ENCODE measurements around the gene PRKX.
A peak's percentile ranks its signal among the peaks of the same experiment; 100 is the strongest.
"Not testable (repeated sequence)": the region's sequence is repeated elsewhere in the genome, so short reads cannot be mapped to it uniquely, and the experiment has no call there.

Gene PRKX

DNA sequence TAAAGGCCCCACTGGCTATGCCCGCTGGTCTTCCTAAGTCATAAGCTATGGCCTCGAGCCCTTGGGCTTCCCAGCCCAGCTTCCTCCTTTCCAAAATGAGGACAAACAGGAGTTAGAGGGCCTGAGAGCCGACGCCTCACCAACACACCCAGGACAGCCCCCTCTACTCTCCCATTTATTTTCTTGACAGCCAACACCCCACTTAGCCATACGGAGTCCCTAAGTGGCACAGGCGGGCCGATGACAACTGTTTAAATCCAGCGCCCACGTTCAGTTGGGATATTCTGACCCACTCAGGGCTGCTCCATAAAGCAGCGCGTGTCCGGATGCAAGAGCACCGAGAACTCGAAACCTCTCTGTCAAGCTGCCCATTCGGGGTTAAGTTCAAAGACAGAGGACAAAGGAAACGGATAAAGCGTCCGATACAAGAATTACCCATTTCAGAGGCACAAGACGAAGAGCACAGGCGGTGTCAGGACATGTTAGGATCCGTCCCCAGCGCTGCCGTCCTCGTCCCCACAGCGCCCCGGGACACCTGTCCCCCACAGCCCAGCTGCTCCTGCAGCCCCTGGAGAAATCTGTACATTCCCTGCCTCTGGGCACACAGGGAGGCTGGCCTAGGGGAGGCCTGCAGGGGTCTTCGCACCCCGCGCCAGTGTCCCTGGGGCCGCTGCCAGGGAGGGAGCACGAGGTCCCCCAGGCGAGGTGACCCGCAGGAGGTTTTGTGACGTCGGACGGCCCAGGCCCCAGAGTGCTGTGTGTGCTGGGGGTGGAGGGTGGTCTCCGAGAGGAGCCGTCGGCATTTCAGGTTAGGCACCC is 1.2 kb downstream of the PRKX start:
- Histone ChIP-seq H3K9me3 (ENCODE audit: control insufficient read depth, low read length) (no peaks in the 10 kb centered on the region), H3K27me3 (ENCODE audit: control insufficient read depth, insufficient read depth, low read length, poor library complexity, severe bottlenecking) (peaks cover 36% of the 10 kb centered on the region), H3K4me3 (ENCODE audit: insufficient read depth, low read depth, low read length) (peak overlapping the region; percentile 57), H3K36me3 (ENCODE audit: control insufficient read depth, insufficient read depth, low read length) (no peaks in the 10 kb centered on the region), H3K4me1 (ENCODE audit: control insufficient read depth, insufficient read depth, low read length) (no peaks in the 10 kb centered on the region), H3K27ac (ENCODE audit: insufficient read depth, low read depth, low read length, poor library complexity, severe bottlenecking) (no peak overlapping the region)
- WGBS, 2 experiments: 2 to 3% methylated on average over 39 of the region's 39 CpGs

DNA sequence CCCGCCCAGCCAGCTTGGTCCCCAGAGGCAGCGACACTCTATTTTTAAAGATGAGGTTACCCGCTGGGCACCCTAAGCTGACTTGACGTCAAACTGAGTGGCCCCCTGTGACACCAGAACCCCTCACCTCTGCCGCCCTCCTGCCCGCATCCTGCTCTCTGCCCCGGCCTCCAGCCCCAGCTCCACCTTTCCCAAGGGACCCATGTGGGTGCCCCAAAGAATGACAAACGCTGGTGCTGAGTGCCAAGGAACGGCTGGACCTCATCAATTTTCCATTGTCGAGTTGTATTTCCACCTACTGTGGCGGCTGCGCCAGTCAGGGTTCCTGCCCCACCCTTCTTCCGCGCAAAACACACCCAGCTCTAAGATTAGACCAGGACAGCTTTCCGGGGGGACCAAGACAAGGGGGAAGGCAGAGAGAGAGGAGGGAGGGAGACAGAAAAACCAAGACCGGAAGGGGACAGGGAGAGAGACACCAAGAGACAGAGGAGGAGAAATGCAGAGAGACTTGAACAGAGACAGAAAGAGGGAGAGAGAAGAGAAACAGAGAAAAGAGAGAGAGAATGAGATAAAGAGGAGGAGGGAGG is 2.0 kb downstream of the PRKX start:
- Histone ChIP-seq H3K27me3 (ENCODE audit: control insufficient read depth, insufficient read depth, low read length, poor library complexity, severe bottlenecking) (peaks cover 36% of the 10 kb centered on the region), H3K4me3 (ENCODE audit: insufficient read depth, low read depth, low read length) (no peak overlapping the region), H3K4me1 (ENCODE audit: control insufficient read depth, insufficient read depth, low read length) (no peaks in the 10 kb centered on the region), H3K36me3 (ENCODE audit: control insufficient read depth, insufficient read depth, low read length) (no peaks in the 10 kb centered on the region), H3K27ac (ENCODE audit: insufficient read depth, low read depth, low read length, poor library complexity, severe bottlenecking) (no peak overlapping the region), H3K9me3 (ENCODE audit: control insufficient read depth, low read length) (no peaks in the 10 kb centered on the region)
- WGBS, 2 experiments: 64 to 70% methylated on average over 14 to 16 of the region's 16 CpGs

GRCh38 chrX:3707673-3708274 is 5.7 kb downstream of the PRKX start:
- H3K4me3 ChIP-seq (ENCODE audit: insufficient read depth, low read depth, low read length); H3K9me3 ChIP-seq (ENCODE audit: control insufficient read depth, low read length); H3K36me3 ChIP-seq (ENCODE audit: control insufficient read depth, insufficient read depth, low read length); H3K27ac ChIP-seq (ENCODE audit: insufficient read depth, low read depth, low read length, poor library complexity, severe bottlenecking); H3K4me1 ChIP-seq (ENCODE audit: control insufficient read depth, insufficient read depth, low read length): not testable (repeated sequence)
- WGBS, 2 experiments: 89 to 93% methylated on average over 3 to 6 of the region's 8 CpGs
- H3K27me3 ChIP-seq (ENCODE audit: control insufficient read depth, insufficient read depth, low read length, poor library complexity, severe bottlenecking): peaks cover 13% of the 10 kb centered on the region

GRCh38 chrX:3706481-3706880 is 7.0 kb downstream of the PRKX start:
- Histone ChIP-seq H3K27me3 (ENCODE audit: control insufficient read depth, insufficient read depth, low read length, poor library complexity, severe bottlenecking) (peaks cover under 1% of the 10 kb centered on the region), H3K27ac (ENCODE audit: insufficient read depth, low read depth, low read length, poor library complexity, severe bottlenecking) (no peak overlapping the region), H3K36me3 (ENCODE audit: control insufficient read depth, insufficient read depth, low read length) (no peaks in the 10 kb centered on the region), H3K4me3 (ENCODE audit: insufficient read depth, low read depth, low read length) (no peak overlapping the region), H3K4me1 (ENCODE audit: control insufficient read depth, insufficient read depth, low read length) (no peaks in the 10 kb centered on the region), H3K9me3 (ENCODE audit: control insufficient read depth, low read length) (no peaks in the 10 kb centered on the region)
- WGBS, 2 experiments: 94% methylated on average over 11 of the region's 11 CpGs

GRCh38 chrX:3703251-3703650 is 10.2 kb downstream of the PRKX start:
- 97 to 100% methylated on average over 2 to 3 of the region's 3 CpGs for WGBS, 2 experiments
- H3K9me3 ChIP-seq (ENCODE audit: control insufficient read depth, low read length); H3K4me1 ChIP-seq (ENCODE audit: control insufficient read depth, insufficient read depth, low read length); H3K4me3 ChIP-seq (ENCODE audit: insufficient read depth, low read depth, low read length); H3K27ac ChIP-seq (ENCODE audit: insufficient read depth, low read depth, low read length, poor library complexity, severe bottlenecking); H3K36me3 ChIP-seq (ENCODE audit: control insufficient read depth, insufficient read depth, low read length); H3K27me3 ChIP-seq (ENCODE audit: control insufficient read depth, insufficient read depth, low read length, poor library complexity, severe bottlenecking): not testable (repeated sequence)

DNA sequence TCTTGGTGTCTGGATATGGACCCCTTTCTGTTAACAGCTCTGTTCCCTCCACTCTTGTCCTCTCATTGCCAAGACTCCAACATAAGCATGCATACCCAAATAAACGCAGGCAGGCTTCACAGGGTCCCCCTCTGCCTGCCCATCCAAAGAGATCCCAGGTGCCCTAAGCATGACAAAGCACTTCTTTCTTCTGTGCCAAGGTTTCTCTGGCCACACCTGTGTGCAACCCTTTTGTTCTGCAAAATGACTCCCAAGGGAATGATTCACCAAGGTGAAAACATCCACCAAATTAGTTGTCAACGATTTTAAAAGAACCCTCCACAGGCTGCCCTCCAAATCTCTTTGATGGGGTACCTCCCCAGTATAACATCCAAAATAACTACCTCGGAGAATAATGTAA is 11.4 kb downstream of the PRKX start:
- 15 to 35% methylated on average over 2 of the region's 3 CpGs for WGBS, 2 experiments
- H3K27ac ChIP-seq (ENCODE audit: insufficient read depth, low read depth, low read length, poor library complexity, severe bottlenecking); H3K4me3 ChIP-seq (ENCODE audit: insufficient read depth, low read depth, low read length); H3K9me3 ChIP-seq (ENCODE audit: control insufficient read depth, low read length); H3K27me3 ChIP-seq (ENCODE audit: control insufficient read depth, insufficient read depth, low read length, poor library complexity, severe bottlenecking); H3K4me1 ChIP-seq (ENCODE audit: control insufficient read depth, insufficient read depth, low read length); H3K36me3 ChIP-seq (ENCODE audit: control insufficient read depth, insufficient read depth, low read length): not testable (repeated sequence)

DNA sequence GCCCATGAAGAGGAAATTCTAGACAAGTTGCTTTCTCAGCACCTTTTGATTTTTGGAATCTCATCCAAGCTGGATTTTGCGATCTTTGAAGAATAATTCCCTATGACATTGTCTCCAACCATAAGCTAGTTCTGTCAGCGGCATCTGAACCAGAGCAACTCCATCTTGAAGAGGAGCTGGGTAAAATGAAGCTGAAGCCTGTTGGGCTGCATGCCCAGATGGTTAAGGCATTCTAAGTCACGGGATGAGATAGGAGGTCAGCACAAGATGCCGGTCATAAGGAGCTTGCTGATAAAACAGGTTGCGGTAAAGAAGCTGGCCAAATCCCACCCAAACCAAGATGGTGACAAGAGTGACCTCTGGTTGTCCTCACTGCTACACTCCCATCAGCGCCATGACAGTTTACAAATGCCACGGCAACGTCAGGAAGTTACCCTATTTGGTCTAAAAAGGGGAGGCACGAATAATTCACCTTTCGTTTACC is 12.0 kb downstream of the PRKX start:
- WGBS, 2 experiments: 94 to 95% methylated on average over 10 of the region's 10 CpGs
- H3K27me3 ChIP-seq (ENCODE audit: control insufficient read depth, insufficient read depth, low read length, poor library complexity, severe bottlenecking); H3K4me3 ChIP-seq (ENCODE audit: insufficient read depth, low read depth, low read length); H3K4me1 ChIP-seq (ENCODE audit: control insufficient read depth, insufficient read depth, low read length); H3K36me3 ChIP-seq (ENCODE audit: control insufficient read depth, insufficient read depth, low read length); H3K9me3 ChIP-seq (ENCODE audit: control insufficient read depth, low read length); H3K27ac ChIP-seq (ENCODE audit: insufficient read depth, low read depth, low read length, poor library complexity, severe bottlenecking): not testable (repeated sequence)

DNA sequence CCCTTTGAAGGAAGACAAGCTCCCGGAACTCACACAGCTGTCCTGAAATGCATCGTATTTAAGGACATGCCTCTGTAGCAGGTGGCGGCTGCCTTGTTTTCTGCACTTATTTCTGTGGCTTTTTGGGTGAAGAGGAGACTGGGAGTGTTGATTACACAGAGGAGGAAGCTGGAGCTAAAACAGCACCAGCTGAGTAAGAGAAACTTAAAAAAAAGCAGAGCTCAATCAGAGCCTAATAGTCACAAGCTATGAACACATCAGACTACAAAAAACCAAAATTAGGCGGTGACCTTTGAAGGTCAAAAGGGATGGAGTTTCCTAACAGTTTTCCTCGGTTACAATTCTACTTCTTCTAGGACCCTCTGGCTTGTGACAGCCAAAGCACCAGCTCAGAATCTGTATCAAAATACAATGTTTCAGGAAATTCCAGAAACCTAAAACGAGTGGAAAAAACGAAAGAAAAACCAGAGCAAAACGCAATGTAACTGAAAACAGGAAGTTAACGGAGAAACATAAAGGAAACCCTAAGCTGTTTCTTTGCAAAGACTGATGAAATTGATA is 13.5 kb downstream of the PRKX start:
- Histone ChIP-seq H3K4me3 (ENCODE audit: insufficient read depth, low read depth, low read length) (no peak overlapping the region), H3K36me3 (ENCODE audit: control insufficient read depth, insufficient read depth, low read length) (no peaks in the 10 kb centered on the region), H3K4me1 (ENCODE audit: control insufficient read depth, insufficient read depth, low read length) (no peaks in the 10 kb centered on the region), H3K27me3 (ENCODE audit: control insufficient read depth, insufficient read depth, low read length, poor library complexity, severe bottlenecking) (no peaks in the 10 kb centered on the region), H3K9me3 (ENCODE audit: control insufficient read depth, low read length) (no peaks in the 10 kb centered on the region), H3K27ac (ENCODE audit: insufficient read depth, low read depth, low read length, poor library complexity, severe bottlenecking) (no peak overlapping the region)
- 81 to 84% methylated on average over 9 of the region's 9 CpGs for WGBS, 2 experiments

GRCh38 chrX:3697701-3698279 is 15.7 kb downstream of the PRKX start:
- H3K36me3 ChIP-seq (ENCODE audit: control insufficient read depth, insufficient read depth, low read length): no peaks in the 10 kb centered on the region
- H3K27me3 ChIP-seq (ENCODE audit: control insufficient read depth, insufficient read depth, low read length, poor library complexity, severe bottlenecking): no peaks in the 10 kb centered on the region
- H3K27ac ChIP-seq (ENCODE audit: insufficient read depth, low read depth, low read length, poor library complexity, severe bottlenecking): peak overlapping the region; percentile 26
- no peak overlapping the region for H3K4me3 ChIP-seq (ENCODE audit: insufficient read depth, low read depth, low read length)
- no peaks in the 10 kb centered on the region for H3K9me3 ChIP-seq (ENCODE audit: control insufficient read depth, low read length)
- no peaks in the 10 kb centered on the region for H3K4me1 ChIP-seq (ENCODE audit: control insufficient read depth, insufficient read depth, low read length)
- 52 to 63% methylated on average over 15 to 16 of the region's 16 CpGs for WGBS, 2 experiments

DNA sequence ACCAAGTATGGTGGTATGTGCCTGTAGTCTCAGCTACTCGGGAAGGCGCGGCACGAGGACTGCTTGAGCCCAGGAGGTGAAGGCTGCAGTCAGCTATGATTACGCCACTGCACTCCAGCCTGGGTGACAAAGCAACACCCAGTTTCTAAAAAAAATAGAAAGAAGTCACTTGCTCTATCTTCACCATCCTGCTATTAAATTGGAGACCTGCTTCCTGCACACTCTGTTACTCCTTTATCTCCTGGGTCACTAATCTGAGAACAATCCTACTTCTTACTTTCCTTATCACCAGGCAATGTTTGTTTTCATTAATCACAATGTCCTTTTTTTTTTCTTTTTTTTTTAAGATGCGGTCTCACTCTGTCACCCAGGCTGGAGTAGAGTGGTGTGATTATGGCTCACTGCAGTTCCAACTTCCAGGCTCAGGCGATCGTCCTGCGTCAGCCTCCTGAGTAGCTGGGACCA is 16.2 kb downstream of the PRKX start:
- Histone ChIP-seq H3K4me1 (ENCODE audit: control insufficient read depth, insufficient read depth, low read length) (no peaks in the 10 kb centered on the region), H3K27me3 (ENCODE audit: control insufficient read depth, insufficient read depth, low read length, poor library complexity, severe bottlenecking) (no peaks in the 10 kb centered on the region), H3K27ac (ENCODE audit: insufficient read depth, low read depth, low read length, poor library complexity, severe bottlenecking) (no peak overlapping the region), H3K9me3 (ENCODE audit: control insufficient read depth, low read length) (no peaks in the 10 kb centered on the region), H3K4me3 (ENCODE audit: insufficient read depth, low read depth, low read length) (no peak overlapping the region), H3K36me3 (ENCODE audit: control insufficient read depth, insufficient read depth, low read length) (no peaks in the 10 kb centered on the region)
- 81 to 87% methylated on average over 9 of the region's 9 CpGs for WGBS, 2 experiments

All from ectodermal cell (in vitro differentiated cells).